ENCODE results near the gene PMEL. TPM values are rescaled to one million over a fixed set of nuclear protein-coding genes. Genes with fewer than 3 reads are reported as not detected.
"Not testable (repeated sequence)": the region's sequence is repeated elsewhere in the genome, so short reads cannot be mapped to it uniquely, and the experiment has no call there.

Gene PMEL
- total RNA-seq, 3 donors from 2014 or later, result 0.13 to 0.41 TPM; not detected in 1

- peaks cover 10% of the 10 kb centered on the region for H3K27me3 Mint-ChIP-seq (ENCODE audit: low read depth)
- peaks cover 15% of the 10 kb centered on the region for H3K4me1 Mint-ChIP-seq (ENCODE audit: low read depth)
- peaks cover 13% of the 10 kb centered on the region for H3K36me3 Mint-ChIP-seq (ENCODE audit: insufficient read depth)
- DNase-seq, result peak; percentile 58
- no peaks in the 10 kb centered on the region for H3K9me3 Mint-ChIP-seq
- ATAC-seq, result peak; percentile 67 to 72
- peak overlapping the region; percentile 49 for H3K4me3 Mint-ChIP-seq
These were observed 30.4 kb upstream of the PMEL start for GRCh38 chr12:55996201-55996714.

DNA sequence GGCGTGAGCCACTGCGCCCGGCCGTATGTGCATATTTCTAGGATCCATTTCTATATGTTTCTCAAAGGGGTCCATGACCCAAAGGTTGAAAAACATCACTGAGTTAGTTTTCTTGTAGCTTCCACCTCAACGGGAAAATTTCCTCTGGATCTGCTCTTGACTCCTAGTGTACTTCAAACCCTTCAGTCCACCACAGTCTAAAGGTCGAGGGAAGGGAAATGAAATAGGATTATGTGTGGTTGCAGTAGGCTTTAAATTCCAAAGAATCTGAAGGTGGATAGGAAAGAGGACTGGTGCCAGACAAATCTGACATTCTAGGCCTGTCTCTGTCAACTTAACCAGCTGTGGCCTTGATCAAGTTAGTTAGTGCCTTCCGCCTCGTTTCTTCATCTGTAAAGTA, 29.5 kb upstream of the PMEL start:
- ATAC-seq (no peak), DNase-seq (no peak)
- H3K27me3 Mint-ChIP-seq (ENCODE audit: low read depth), result peaks cover 10% of the 10 kb centered on the region
- H3K36me3 Mint-ChIP-seq (ENCODE audit: insufficient read depth), result peaks cover 21% of the 10 kb centered on the region
- no peaks in the 10 kb centered on the region for H3K9me3 Mint-ChIP-seq
- peaks cover 15% of the 10 kb centered on the region for H3K4me1 Mint-ChIP-seq (ENCODE audit: low read depth)
- no peak overlapping the region for H3K4me3 Mint-ChIP-seq

DNA sequence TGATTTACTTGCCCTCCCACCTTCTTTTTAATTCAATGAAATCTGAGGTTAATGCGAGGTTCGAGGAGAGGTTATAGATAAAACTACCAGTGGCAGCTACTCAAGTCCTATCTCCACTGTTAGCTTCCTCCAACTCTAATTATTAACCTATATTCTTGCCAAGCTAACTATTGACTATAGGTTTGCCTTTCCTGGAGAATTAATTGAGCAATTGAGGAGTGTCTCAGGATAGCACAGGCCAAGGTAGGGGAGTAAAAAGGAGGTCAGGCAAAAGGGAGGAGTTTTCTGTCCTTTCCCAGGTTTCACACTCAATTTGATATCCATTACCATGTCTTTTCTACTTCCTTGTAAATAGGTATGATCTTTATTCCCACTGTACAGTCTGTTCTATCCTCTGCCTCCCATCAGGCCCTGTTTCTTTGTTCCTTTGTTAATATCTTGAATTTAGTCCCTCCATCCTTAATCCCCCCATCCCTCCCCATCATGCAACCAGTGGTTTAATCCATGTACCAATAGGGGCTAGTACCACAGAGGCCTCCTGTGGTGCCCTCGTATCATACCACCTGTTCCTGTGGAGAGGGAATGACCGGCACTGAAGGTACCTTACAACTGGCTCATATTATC, 27.5 kb upstream of the PMEL start:
- Mint-ChIP-seq H3K4me3 (no peak overlapping the region), H3K27me3 (ENCODE audit: low read depth) (peaks cover 10% of the 10 kb centered on the region), H3K4me1 (ENCODE audit: low read depth) (peaks cover 15% of the 10 kb centered on the region), H3K36me3 (ENCODE audit: insufficient read depth) (peaks cover 30% of the 10 kb centered on the region), H3K9me3 (no peaks in the 10 kb centered on the region)
- no peak for DNase-seq
- no peak for ATAC-seq

DNA sequence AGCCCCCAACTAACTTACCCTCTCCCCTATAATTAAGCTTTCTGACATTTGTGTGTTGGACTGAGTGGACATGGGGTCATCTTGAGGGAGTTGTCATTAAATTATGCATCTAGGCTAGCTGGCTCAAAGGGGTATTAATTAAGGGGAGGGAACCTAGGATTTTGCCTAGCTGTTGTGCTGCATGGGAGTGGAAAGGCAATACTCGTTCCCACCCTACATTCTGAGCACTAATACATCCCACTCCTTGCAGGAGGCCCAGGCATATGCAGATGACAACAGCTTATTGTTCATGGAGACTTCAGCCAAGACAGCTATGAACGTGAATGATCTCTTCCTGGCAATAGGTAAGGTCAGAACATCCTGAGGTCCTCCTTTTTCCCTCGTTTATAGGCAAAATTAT, 25.3 kb upstream of the PMEL start:
- H3K36me3 Mint-ChIP-seq (ENCODE audit: insufficient read depth), result peaks cover 30% of the 10 kb centered on the region
- peaks cover 2% of the 10 kb centered on the region for H3K4me1 Mint-ChIP-seq (ENCODE audit: low read depth)
- H3K27me3 Mint-ChIP-seq (ENCODE audit: low read depth), result peaks cover under 1% of the 10 kb centered on the region
- H3K4me3 Mint-ChIP-seq, result no peak overlapping the region
- no peaks in the 10 kb centered on the region for H3K9me3 Mint-ChIP-seq
- ATAC-seq (no peak), DNase-seq (no peak)

DNA sequence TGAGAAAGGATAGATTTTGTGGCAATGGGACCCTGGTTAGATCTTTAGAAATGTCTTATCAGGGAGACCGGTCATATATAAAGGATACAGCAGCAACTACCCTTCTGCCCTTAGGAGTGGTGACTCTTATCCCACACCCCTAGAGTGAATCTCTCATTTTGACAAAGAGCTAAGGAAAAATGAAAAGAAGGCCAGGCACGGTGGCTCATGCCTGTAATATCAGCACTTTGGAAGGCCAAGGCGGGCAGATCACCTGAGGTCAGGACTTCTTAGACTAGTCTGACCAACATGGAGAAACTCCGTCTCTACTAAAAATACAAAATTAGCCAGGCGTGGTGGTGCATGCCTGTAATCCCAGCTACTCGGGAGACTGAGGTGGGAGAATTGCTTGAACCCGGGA, 20.1 kb upstream of the PMEL start:
- not testable (repeated sequence) for H3K9me3 Mint-ChIP-seq; H3K4me3 Mint-ChIP-seq; DNase-seq; ATAC-seq; H3K4me1 Mint-ChIP-seq (ENCODE audit: low read depth); H3K27me3 Mint-ChIP-seq (ENCODE audit: low read depth)
- H3K36me3 Mint-ChIP-seq (ENCODE audit: insufficient read depth), result peaks cover 22% of the 10 kb centered on the region

DNA sequence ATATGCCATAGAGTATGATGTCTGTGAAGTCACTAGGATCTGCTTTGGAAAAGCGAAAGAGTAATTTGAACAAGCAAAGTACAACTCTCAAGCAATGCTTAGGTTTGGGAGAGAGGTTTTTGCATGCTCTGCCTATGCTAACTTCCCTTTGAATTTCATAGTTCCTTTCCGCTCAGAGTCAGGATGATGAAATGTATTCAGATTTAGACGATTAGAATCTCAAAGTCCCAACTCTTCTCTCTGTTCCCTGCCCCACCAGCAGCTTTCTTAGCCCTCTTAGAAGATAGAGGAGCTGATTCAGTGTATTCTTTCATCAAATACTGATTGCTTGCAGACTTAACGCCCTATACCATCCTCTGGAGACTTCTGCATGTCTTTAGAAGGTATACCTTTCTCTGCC, 19.5 kb upstream of the PMEL start:
- Mint-ChIP-seq H3K9me3 (no peaks in the 10 kb centered on the region), H3K4me3 (no peak overlapping the region), H3K36me3 (ENCODE audit: insufficient read depth) (peaks cover 20% of the 10 kb centered on the region), H3K4me1 (ENCODE audit: low read depth) (peaks cover 2% of the 10 kb centered on the region), H3K27me3 (ENCODE audit: low read depth) (no peaks in the 10 kb centered on the region)
- no peak for ATAC-seq
- DNase-seq, result no peak

GRCh38 chr12:55984861-55985260, 19.0 kb upstream of the PMEL start:
- DNase-seq (no peak), ATAC-seq (no peak)
- Mint-ChIP-seq H3K36me3 (ENCODE audit: insufficient read depth) (peaks cover 18% of the 10 kb centered on the region), H3K9me3 (no peaks in the 10 kb centered on the region), H3K4me1 (ENCODE audit: low read depth) (peaks cover 2% of the 10 kb centered on the region), H3K27me3 (ENCODE audit: low read depth) (no peaks in the 10 kb centered on the region), H3K4me3 (no peak overlapping the region)

GRCh38 chr12:55983232-55983842, 17.5 kb upstream of the PMEL start:
- no peak overlapping the region for H3K4me3 Mint-ChIP-seq
- DNase-seq, result no peak
- no peak for ATAC-seq
- H3K36me3 Mint-ChIP-seq (ENCODE audit: insufficient read depth), result peaks cover 16% of the 10 kb centered on the region
- peaks cover 8% of the 10 kb centered on the region for H3K4me1 Mint-ChIP-seq (ENCODE audit: low read depth)
- H3K27me3 Mint-ChIP-seq (ENCODE audit: low read depth), result no peaks in the 10 kb centered on the region
- H3K9me3 Mint-ChIP-seq, result no peaks in the 10 kb centered on the region

- Mint-ChIP-seq H3K27me3 (ENCODE audit: low read depth) (no peaks in the 10 kb centered on the region), H3K4me3 (no peak overlapping the region), H3K9me3 (no peaks in the 10 kb centered on the region), H3K36me3 (ENCODE audit: insufficient read depth) (peaks cover 16% of the 10 kb centered on the region), H3K4me1 (ENCODE audit: low read depth) (peaks cover 12% of the 10 kb centered on the region)
- no peak for ATAC-seq
- DNase-seq, result no peak
These were observed 16.6 kb upstream of the PMEL start for GRCh38 chr12:55982319-55982936.

DNA sequence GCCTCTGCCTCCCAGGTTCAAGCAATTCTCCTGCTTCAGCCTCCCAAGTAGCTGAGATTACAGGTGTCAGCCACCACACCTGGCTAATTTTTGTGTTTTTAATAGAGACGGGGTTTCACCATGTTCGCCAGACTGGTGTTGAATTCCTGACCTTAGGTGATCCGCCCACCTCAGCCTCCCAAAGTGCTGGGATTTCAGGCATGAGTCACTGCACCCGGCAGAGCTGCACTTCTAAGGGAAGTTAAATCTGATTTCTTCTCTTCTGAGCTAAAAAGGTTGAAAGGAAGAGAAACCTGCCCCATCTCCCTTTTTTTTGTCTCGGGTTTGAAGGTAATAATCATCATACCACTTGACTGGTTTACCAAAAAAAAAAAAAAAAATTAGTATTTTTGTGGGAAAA, 16.0 kb upstream of the PMEL start:
- H3K4me1 Mint-ChIP-seq (ENCODE audit: low read depth), result peaks cover 16% of the 10 kb centered on the region
- H3K36me3 Mint-ChIP-seq (ENCODE audit: insufficient read depth), result peaks cover 16% of the 10 kb centered on the region
- DNase-seq; H3K9me3 Mint-ChIP-seq; H3K27me3 Mint-ChIP-seq (ENCODE audit: low read depth); H3K4me3 Mint-ChIP-seq; ATAC-seq: not testable (repeated sequence)

GRCh38 chr12:55979069-55979468, 13.2 kb upstream of the PMEL start:
- DNase-seq (no peak), ATAC-seq (no peak)
- Mint-ChIP-seq H3K4me3 (no peak overlapping the region), H3K36me3 (ENCODE audit: insufficient read depth) (peaks cover 16% of the 10 kb centered on the region), H3K9me3 (no peaks in the 10 kb centered on the region), H3K4me1 (ENCODE audit: low read depth) (peaks cover 25% of the 10 kb centered on the region), H3K27me3 (ENCODE audit: low read depth) (no peaks in the 10 kb centered on the region)

DNA sequence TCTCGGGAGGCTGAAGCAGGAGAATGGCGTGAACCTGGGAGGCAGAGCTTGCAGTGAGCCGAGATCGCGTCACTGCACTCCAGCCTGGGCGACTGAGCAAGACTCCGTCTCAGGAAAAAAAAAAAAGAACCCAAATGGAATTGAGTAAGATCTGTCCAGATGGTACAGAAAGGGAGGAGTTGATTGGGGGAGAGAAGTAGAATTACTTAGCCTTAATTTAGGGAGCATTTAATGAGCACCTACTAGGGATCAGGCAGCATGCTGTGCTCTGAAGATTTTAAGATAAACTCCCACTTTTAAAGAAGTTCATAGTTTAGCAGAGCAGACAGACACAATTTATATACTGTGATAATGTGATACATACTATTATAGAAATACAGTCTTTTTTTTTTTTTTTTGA, 12.6 kb upstream of the PMEL start:
- ATAC-seq (no peak), DNase-seq (no peak)
- no peak overlapping the region for H3K4me3 Mint-ChIP-seq
- H3K4me1 Mint-ChIP-seq (ENCODE audit: low read depth), result peaks cover 25% of the 10 kb centered on the region
- peaks cover 14% of the 10 kb centered on the region for H3K36me3 Mint-ChIP-seq (ENCODE audit: insufficient read depth)
- H3K9me3 Mint-ChIP-seq, result no peaks in the 10 kb centered on the region
- H3K27me3 Mint-ChIP-seq (ENCODE audit: low read depth), result no peaks in the 10 kb centered on the region

DNA sequence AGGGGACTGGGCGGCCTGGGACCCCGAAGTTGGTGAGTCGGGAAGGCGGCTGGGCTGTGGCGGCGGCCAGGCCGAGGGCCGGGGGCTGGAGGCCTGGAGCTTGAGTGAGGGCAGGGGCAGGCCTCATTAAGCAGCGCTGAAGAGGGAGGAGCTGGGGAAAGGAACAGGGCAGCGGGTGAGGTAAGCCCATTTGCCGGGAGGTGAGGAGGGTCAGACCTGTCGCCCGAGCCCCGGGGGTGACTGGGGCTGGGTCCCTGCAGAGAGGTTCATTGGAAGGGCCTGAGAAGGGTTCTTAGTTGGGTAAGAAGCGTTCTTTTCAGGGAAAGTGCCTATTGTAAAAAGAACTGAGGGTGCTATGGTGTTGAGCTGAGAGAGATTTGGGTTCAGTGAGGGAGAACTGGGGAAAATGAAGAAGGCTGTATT, 8.5 kb upstream of the PMEL start:
- Mint-ChIP-seq H3K9me3 (no peaks in the 10 kb centered on the region), H3K36me3 (ENCODE audit: insufficient read depth) (peaks cover 8% of the 10 kb centered on the region), H3K27me3 (ENCODE audit: low read depth) (no peaks in the 10 kb centered on the region), H3K4me3 (no peak overlapping the region), H3K4me1 (ENCODE audit: low read depth) (peaks cover 19% of the 10 kb centered on the region)
- ATAC-seq, result peak; percentile 25 to 26
- DNase-seq, result peak; percentile 15

DNA sequence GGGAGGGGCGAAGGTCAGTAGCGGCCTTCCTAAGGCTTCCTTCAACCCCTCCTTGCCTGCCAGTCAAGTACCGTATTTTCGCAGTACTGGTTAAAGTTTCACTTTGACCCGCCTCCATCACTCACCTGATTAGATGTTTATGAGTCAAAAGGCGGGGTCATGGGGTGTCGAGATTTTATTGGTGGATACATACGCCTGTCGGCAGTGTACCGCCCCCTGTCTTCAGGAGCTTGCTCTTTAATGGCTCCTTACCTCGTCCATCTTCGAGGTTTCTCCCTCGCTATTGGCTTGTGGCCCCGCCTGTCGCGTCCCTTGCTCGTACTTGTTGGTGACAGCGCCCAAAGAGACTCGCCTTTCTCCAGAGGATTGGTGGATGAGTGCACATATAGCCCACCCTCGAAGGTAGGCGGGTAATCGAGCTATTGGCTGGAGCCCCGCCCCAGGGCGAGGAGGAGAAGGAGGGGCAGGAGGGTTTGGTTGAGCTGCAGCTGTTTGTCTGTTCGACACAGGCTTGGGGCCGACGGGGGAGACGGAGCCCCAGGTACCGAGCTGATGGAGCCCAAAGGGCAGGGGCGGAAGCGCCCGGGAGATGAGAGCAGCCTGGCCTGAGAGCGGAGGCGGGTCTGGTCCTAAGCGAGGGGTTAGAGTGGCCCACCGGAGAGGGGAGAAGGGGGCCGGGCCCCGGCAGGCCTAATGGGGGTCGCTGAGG, 7.9 kb upstream of the PMEL start, which contains the start of gene RAB5B:
Gene RAB5B (plus strand): TSS at position 480 of the 709 bp plus-strand sequence. CDS start 12,883 bp downstream, outside the sequence.
- Mint-ChIP-seq H3K4me3 (no peak within 1 kb of the TSS), H3K36me3 (ENCODE audit: insufficient read depth) (peaks cover 5% of the 10 kb centered on the region)
- peak; percentile 93 to 96 for ATAC-seq

More for the DNA sequence above, 7.9 kb upstream of the PMEL start, which contains the start of gene RAB5B:
- H3K4me1 Mint-ChIP-seq (ENCODE audit: low read depth), result peaks cover 17% of the 10 kb centered on the region
- no peaks in the 10 kb centered on the region for H3K9me3 Mint-ChIP-seq
- DNase-seq, result peak; percentile 95
- no peaks in the 10 kb centered on the region for H3K27me3 Mint-ChIP-seq (ENCODE audit: low read depth)
